Liver (tissue), 9 donors: ENCODE results near the gene SHFL. TPM values are rescaled to one million over a fixed set of nuclear protein-coding genes. Genes with fewer than 3 reads are reported as not detected.

Experiments
- DNase-seq: peaks from one replicate; pipeline ENCODE4 v3.0.0-alpha.2; 2017; ENCODE audit warnings: low spot score
- H3K27ac ChIP-seq, 2 donors: one replicate each; pipeline ENCODE4 v1.7.0; 2013; ENCODE audit warnings: inconsistent platforms in 2 of 2, low read length in 2 of 2, control low read depth in 1 of 2, low read depth in 1 of 2, mild to moderate bottlenecking in 1 of 2
- H3K27me3 ChIP-seq, 4 donors: one replicate each; pipeline versions ENCODE4 v1.6.1 to v1.7.0; 2013; ENCODE audit warnings: low read length in 3 of 4, inconsistent platforms in 1 of 4, mild to moderate bottlenecking in 1 of 4, moderate library complexity in 1 of 4; ENCODE audit not compliant: control insufficient read depth in 4 of 4, insufficient read depth in 4 of 4
- H3K36me3 ChIP-seq, 4 donors: one replicate each; pipeline versions ENCODE4 v1.6.1 to v1.7.0; 2013; ENCODE audit warnings: low read length in 3 of 4, mild to moderate bottlenecking in 3 of 4, low read depth in 1 of 4, moderate library complexity in 1 of 4; ENCODE audit not compliant: control insufficient read depth in 4 of 4, insufficient read depth in 3 of 4
- H3K4me1 ChIP-seq, 4 donors: one replicate each; pipeline versions ENCODE4 v1.6.1 to v1.7.0; 2013; ENCODE audit warnings: low read length in 3 of 4, mild to moderate bottlenecking in 3 of 4, moderate library complexity in 1 of 4; ENCODE audit not compliant: control insufficient read depth in 4 of 4, insufficient read depth in 4 of 4
- H3K4me3 ChIP-seq, 3 donors: one replicate each; pipeline versions ENCODE4 v1.6.1 to v1.7.0; 2013; ENCODE audit warnings: low read length in 3 of 3, control low read depth in 1 of 3, low read depth in 1 of 3, mild to moderate bottlenecking in 1 of 3
- H3K9ac ChIP-seq, 2 donors: one replicate each; pipeline ENCODE4 v1.7.0; 2013; ENCODE audit warnings: low read length in 2 of 2, mild to moderate bottlenecking in 2 of 2, moderate library complexity in 2 of 2, control low read depth in 1 of 2, low read depth in 1 of 2
- H3K9me3 ChIP-seq, 4 donors: one replicate each; pipeline versions ENCODE4 v1.6.1 to v1.7.0; 2013; ENCODE audit warnings: low read length in 3 of 4; ENCODE audit not compliant: control insufficient read depth in 4 of 4
- CTCF ChIP-seq: fragments of 150-350 bp; IDR thresholded peaks from 2 replicates; pipeline ENCODE4 v1.5.1; 2017; ENCODE audit warnings: improper control_type of control experiment, low read depth, low read length; ENCODE audit not compliant: missing input control
- EGR1 ChIP-seq, 2 donors: IDR thresholded peaks; 2 replicates each; pipeline ENCODE4 v1.6.1; 2016 to 2018; ENCODE audit warnings: antibody characterized with exemption in 2 of 2, low read depth in 2 of 2
- GABPA ChIP-seq, 2 donors: IDR thresholded peaks in 1 of 2; conservative IDR thresholded peaks in 1 of 2; 2 replicates each; pipeline ENCODE4 v1.6.1; 2016; ENCODE audit warnings: antibody characterized with exemption in 2 of 2, mild to moderate bottlenecking in 1 of 2, moderate library complexity in 1 of 2
- HNF4A ChIP-seq, 2 donors: conservative IDR thresholded peaks; 2 replicates each; pipeline ENCODE4 v1.6.1; 2016; ENCODE audit warnings: antibody characterized with exemption in 2 of 2, mild to moderate bottlenecking in 2 of 2
- MAX ChIP-seq: IDR thresholded peaks from 2 replicates; pipeline ENCODE4 v1.6.1; 2016; ENCODE audit warnings: antibody characterized with exemption
- RAD21 ChIP-seq, 2 donors: IDR thresholded peaks; 2 replicates each; pipeline ENCODE4 v1.6.1; 2016; ENCODE audit warnings: antibody characterized with exemption in 2 of 2, mild to moderate bottlenecking in 2 of 2
- REST ChIP-seq: IDR thresholded peaks from 2 replicates; pipeline ENCODE4 v1.6.1; 2016; ENCODE audit warnings: antibody characterized with exemption, mild to moderate bottlenecking
- RXRA ChIP-seq, 2 donors: IDR thresholded peaks; 2 replicates each; pipeline ENCODE4 v1.6.1; 2017 to 2018; ENCODE audit warnings: antibody characterized with exemption in 2 of 2, mild to moderate bottlenecking in 1 of 2
- SP1 ChIP-seq: IDR thresholded peaks from 2 replicates; pipeline ENCODE4 v1.6.1; 2018; ENCODE audit warnings: antibody characterized with exemption, mild to moderate bottlenecking
- TAF1 ChIP-seq: conservative IDR thresholded peaks from 2 replicates; pipeline ENCODE4 v1.6.1; 2016; ENCODE audit warnings: antibody characterized with exemption, mild to moderate bottlenecking
- WGBS: extraction: QIAGEN DNeasy Blood & Tissue Kit; methylation state at CpG from one replicate; pipeline ENCODE4 v1.1.7; 2013; 5-methylcytosine and 5-hydroxymethylcytosine counted together
- polyA plus RNA-seq, 2 donors: library from polyadenylated mRNA; stranded (reverse) in 1 of 2; unstranded in 1 of 2; fragments of 200-250 nt in 1 of 2; fragments of >200 nt in 1 of 2; fragmentation: Nextera tagmentation in 1 of 2; extraction: Ambion mirVana in 1 of 2; gene quantifications; one replicate each; pipeline versions ENCODE4 v1.2.1 to v1.2.3, GENCODE V29; 2013 to 2015
- total RNA-seq, 2 donors: library from RNA; depleted of rRNA; stranded (reverse); fragments of >200 nt; gene quantifications; one replicate each; pipeline ENCODE4 v1.2.3, GENCODE V29; 2014
- donor health status: healthy.
- donor health status: healthy.
- donor health status: healthy.
- donor health status: healthy.
- donor health status: healthy.

Gene SHFL
- total and polyA plus RNA-seq, 4 donors: 13.1 to 104 (median 84.7) TPM

- Histone ChIP-seq H3K27me3 (no peaks in the 10 kb centered on the region), H3K27ac (no peak overlapping the region), H3K9ac (no peak overlapping the region), H3K4me3 (no peak overlapping the region), H3K4me1 (no peaks in the 10 kb centered on the region), H3K9me3 (no peaks in the 10 kb centered on the region), H3K36me3 (peaks cover 0 to 12% (median 9%) of the 10 kb centered on the region in 4 donors)
- 86% methylated on average over 21 of the region's 21 CpGs for WGBS
- no peak for DNase-seq
- TF ChIP-seq MAX (no peak), RXRA (IDR thresholded peaks at IDR 0.05) (no peak), SP1 (no peak), EGR1 (IDR thresholded peaks at IDR 0.05; ENCODE audit: low read depth in 2 of 2) (no peak), HNF4A (conservative IDR thresholded peaks at IDR 0.05) (no peak), GABPA (IDR thresholded peaks at IDR 0.05 in 1 of 2, conservative IDR thresholded peaks at IDR 0.05 in 1 of 2) (no peak), RAD21 (IDR thresholded peaks at IDR 0.05) (no peak), CTCF (no peak), REST (no peak)
Observed at GRCh38 chr19:10052602-10053360, 33.3 kb upstream of the SHFL start.

GRCh38 chr19:10061717-10062310, 24.3 kb upstream of the SHFL start:
- Histone ChIP-seq H3K4me3 (no peak overlapping the region), H3K27me3 (no peaks in the 10 kb centered on the region), H3K36me3 (peaks cover 0 to 28% (median 25%) of the 10 kb centered on the region in 4 donors), H3K27ac (no peak overlapping the region), H3K9me3 (no peaks in the 10 kb centered on the region), H3K9ac (no peak overlapping the region), H3K4me1 (no peaks in the 10 kb centered on the region)
- no peak for DNase-seq
- 57% methylated on average over 21 of the region's 21 CpGs for WGBS
- TF ChIP-seq REST (peak; percentile 90), TAF1 (no peak)
